Mesothelial cell of epicardium (in vitro differentiated cells): Measurements from ENCODE around the gene RHNO1. TPM values are rescaled to one million over a fixed set of nuclear protein-coding genes. Genes with fewer than 3 reads are reported as not detected.

Source experiments
- DNase-seq, 2 experiments: peaks; one replicate each; pipeline ENCODE4 v3.0.0; 2021; ENCODE audit warnings: low spot score in 2 of 2; ENCODE audit not compliant: unreplicated experiment in 2 of 2
- H3K27ac Mint-ChIP-seq: 2 replicates; pipeline ENCODE4 v1.8.0; 2021; ENCODE audit warnings: mixed read lengths
- H3K27me3 Mint-ChIP-seq: 2 replicates; pipeline ENCODE4 v1.8.0; 2021; ENCODE audit warnings: low read depth, mixed read lengths
- H3K36me3 Mint-ChIP-seq: 2 replicates; pipeline ENCODE4 v1.8.0; 2021; ENCODE audit warnings: mixed read lengths
- H3K4me1 Mint-ChIP-seq: 2 replicates; pipeline ENCODE4 v1.8.0; 2021; ENCODE audit warnings: mixed read lengths
- H3K4me3 Mint-ChIP-seq: 2 replicates; pipeline ENCODE4 v1.8.0; 2021; ENCODE audit warnings: mild to moderate bottlenecking, moderate library complexity, mixed read lengths
- H3K9me3 Mint-ChIP-seq: 2 replicates; pipeline ENCODE4 v1.8.0; 2021; ENCODE audit warnings: mixed read lengths
- CTCF ChIP-seq: fragments of 200-600 bp; sonication (generic); IDR thresholded peaks from one replicate; pipeline ENCODE4 v1.5.0; 2021; ENCODE audit warnings: antibody characterized with exemption; ENCODE audit not compliant: unreplicated experiment
- total RNA-seq: library from RNA; stranded (reverse); gene quantifications from 3 replicates; pipeline ENCODE4 v1.2.1, GENCODE V29; 2021

RHNO1 gene
- total RNA-seq, 1 donor from 2014 or later, result 27.2 TPM

- Mint-ChIP-seq H3K4me1 (peaks cover 5% of the 10 kb centered on the region), H3K9me3 (no peaks in the 10 kb centered on the region), H3K4me3 (no peak overlapping the region), H3K36me3 (peaks cover 7% of the 10 kb centered on the region), H3K27ac (no peak overlapping the region), H3K27me3 (no peaks in the 10 kb centered on the region)
- TF ChIP-seq CTCF, result no peak
- no peak for DNase-seq
These were observed 21.5 kb upstream of the RHNO1 start for GRCh38 chr12:2855546-2855945.

- no peaks in the 10 kb centered on the region for H3K9me3 Mint-ChIP-seq
- no peak overlapping the region for H3K4me3 Mint-ChIP-seq
- no peak for DNase-seq
- peaks cover 7% of the 10 kb centered on the region for H3K36me3 Mint-ChIP-seq
- H3K4me1 Mint-ChIP-seq, result peaks cover 5% of the 10 kb centered on the region
- TF ChIP-seq CTCF, result no peak
- H3K27ac Mint-ChIP-seq, result no peak overlapping the region
- H3K27me3 Mint-ChIP-seq, result no peaks in the 10 kb centered on the region
These were observed 21.0 kb upstream of the RHNO1 start for GRCh38 chr12:2856051-2856450.

- Mint-ChIP-seq H3K4me1 (peaks cover 5% of the 10 kb centered on the region), H3K27ac (no peak within 1 kb of the TSS), H3K36me3 (peaks cover 10% of the 10 kb centered on the region), H3K27me3 (no peaks in the 10 kb centered on the region), H3K4me3 (no peak within 1 kb of the TSS), H3K9me3 (no peaks in the 10 kb centered on the region)
- TF ChIP-seq CTCF, result no peak
- DNase-seq, result no peak
These were observed 20.0 kb upstream of the RHNO1 start, which contains the start of gene TEX52 for GRCh38 chr12:2857021-2857431. TEX52 (minus strand) TSS chr12:2857039; CDS start chr12:2857026, 13 bp downstream.

GRCh38 chr12:2857576-2857975 is 19.4 kb upstream of the RHNO1 start:
- Mint-ChIP-seq H3K36me3 (peaks cover 12% of the 10 kb centered on the region), H3K4me3 (no peak overlapping the region), H3K27ac (no peak overlapping the region), H3K9me3 (no peaks in the 10 kb centered on the region), H3K4me1 (peaks cover 5% of the 10 kb centered on the region), H3K27me3 (no peaks in the 10 kb centered on the region)
- TF ChIP-seq CTCF, result no peak
- no peak for DNase-seq

GRCh38 chr12:2858334-2858733 is 18.7 kb upstream of the RHNO1 start:
- no peak for DNase-seq
- H3K4me3 Mint-ChIP-seq, result no peak overlapping the region
- no peaks in the 10 kb centered on the region for H3K27me3 Mint-ChIP-seq
- peaks cover 12% of the 10 kb centered on the region for H3K36me3 Mint-ChIP-seq
- H3K4me1 Mint-ChIP-seq, result peaks cover 5% of the 10 kb centered on the region
- no peak for TF ChIP-seq CTCF
- H3K27ac Mint-ChIP-seq, result no peak overlapping the region
- H3K9me3 Mint-ChIP-seq, result no peaks in the 10 kb centered on the region

GRCh38 chr12:2858944-2859421 is 18.0 kb upstream of the RHNO1 start:
- no peak for DNase-seq

More at GRCh38 chr12:2858944-2859421, 18.0 kb upstream of the RHNO1 start:
- Mint-ChIP-seq H3K9me3 (no peaks in the 10 kb centered on the region), H3K4me3 (no peak overlapping the region), H3K36me3 (peaks cover 14% of the 10 kb centered on the region), H3K27ac (no peak overlapping the region), H3K4me1 (peaks cover 2% of the 10 kb centered on the region), H3K27me3 (no peaks in the 10 kb centered on the region)
- TF ChIP-seq CTCF, result no peak
